Omental fat pad (tissue), 4 donors: ENCODE data around the gene FLT1. TPM values are rescaled to one million over a fixed set of nuclear protein-coding genes. Genes with fewer than 3 reads are reported as not detected.

ENCODE experiments used
- ATAC-seq: fragments of 150-250 bp; one replicate; pipeline ENCODE4 v1.9.1; 2016; ENCODE audit warnings: mild to moderate bottlenecking, moderate library complexity; ENCODE audit not compliant: low FRiP score
- DNase-seq: peaks from one replicate; pipeline ENCODE4 v3.0.0-alpha.2; 2019; ENCODE audit warnings: low spot score
- total RNA-seq, 4 donors: library from RNA; depleted of rRNA; stranded (reverse); fragments of >200 nt; gene quantifications; one replicate each; pipeline ENCODE4 v1.1.0, GENCODE V29; 2016
- TF ChIP-seq, protein P1 (sequence below), 3 donors: fragments of 450-650 bp; IDR thresholded peaks; one replicate each; pipeline ENCODE4 v1.5.1; 2016 to 2017; ENCODE audit warnings: antibody characterized with exemption in 3 of 3, mild to moderate bottlenecking in 3 of 3, moderate library complexity in 2 of 3

Gene FLT1
- total RNA-seq, 4 donors from 2014 or later = 24.8 to 210 (median 65.7) TPM

DNA sequence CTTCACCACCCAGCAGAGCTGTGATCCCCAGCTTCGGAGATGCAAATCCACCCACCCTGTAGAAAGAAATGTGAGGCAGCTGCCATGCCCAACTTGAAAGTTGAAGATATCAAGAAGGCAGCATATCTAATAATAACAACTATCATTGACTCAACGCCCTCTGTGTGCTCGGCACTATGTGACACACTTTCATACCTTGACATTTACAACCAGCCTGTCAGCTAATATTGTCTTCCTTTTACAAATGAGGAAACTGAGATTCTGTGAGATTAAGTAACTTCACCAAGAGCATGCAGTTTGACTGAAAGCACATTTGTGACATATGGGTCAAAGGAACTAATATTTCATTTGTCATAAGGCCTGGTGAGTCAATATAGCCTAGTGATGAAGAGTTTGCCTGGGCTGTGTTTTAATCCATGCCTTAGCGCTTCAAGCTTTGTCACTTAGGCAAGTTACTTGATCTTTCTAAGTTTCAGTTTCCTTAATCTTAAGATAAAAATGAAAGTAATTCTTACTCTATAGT lies 137.0 kb downstream of the FLT1 start:
- DNase-seq = no peak
- TF ChIP-seq, protein P1, sequence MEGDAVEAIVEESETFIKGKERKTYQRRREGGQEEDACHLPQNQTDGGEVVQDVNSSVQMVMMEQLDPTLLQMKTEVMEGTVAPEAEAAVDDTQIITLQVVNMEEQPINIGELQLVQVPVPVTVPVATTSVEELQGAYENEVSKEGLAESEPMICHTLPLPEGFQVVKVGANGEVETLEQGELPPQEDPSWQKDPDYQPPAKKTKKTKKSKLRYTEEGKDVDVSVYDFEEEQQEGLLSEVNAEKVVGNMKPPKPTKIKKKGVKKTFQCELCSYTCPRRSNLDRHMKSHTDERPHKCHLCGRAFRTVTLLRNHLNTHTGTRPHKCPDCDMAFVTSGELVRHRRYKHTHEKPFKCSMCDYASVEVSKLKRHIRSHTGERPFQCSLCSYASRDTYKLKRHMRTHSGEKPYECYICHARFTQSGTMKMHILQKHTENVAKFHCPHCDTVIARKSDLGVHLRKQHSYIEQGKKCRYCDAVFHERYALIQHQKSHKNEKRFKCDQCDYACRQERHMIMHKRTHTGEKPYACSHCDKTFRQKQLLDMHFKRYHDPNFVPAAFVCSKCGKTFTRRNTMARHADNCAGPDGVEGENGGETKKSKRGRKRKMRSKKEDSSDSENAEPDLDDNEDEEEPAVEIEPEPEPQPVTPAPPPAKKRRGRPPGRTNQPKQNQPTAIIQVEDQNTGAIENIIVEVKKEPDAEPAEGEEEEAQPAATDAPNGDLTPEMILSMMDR (IDR thresholded peaks at IDR 0.05) = no peak
- ATAC-seq = no peak

DNA sequence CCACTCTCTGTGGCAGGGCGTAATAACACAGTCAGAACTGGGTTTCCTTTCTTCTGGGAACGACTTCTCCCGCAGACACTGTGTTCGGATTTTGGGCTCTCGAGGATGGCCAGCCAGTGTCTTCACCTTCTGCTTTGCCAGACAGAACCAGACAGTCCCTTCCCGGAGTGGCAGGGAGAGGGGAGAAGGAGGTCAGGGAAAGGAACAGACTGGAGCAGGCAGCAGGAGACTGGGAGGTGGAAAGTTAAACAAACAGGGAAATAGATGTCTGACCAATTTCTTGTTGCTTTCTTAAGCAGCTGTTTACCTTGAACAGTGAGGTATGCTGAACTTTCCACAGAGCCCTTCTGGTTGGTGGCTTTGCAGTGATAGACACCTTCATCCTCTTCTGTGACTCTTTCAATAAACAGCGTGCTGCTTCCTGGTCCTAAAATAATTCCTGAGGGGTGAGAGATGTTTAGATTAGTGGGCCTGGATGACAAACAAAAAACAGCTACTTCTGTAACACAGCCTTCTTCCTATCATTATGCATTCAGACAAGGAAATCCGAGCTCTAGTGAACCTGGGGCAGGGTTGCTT lies 137.6 kb downstream of the FLT1 start:
- no peak for DNase-seq

DNA sequence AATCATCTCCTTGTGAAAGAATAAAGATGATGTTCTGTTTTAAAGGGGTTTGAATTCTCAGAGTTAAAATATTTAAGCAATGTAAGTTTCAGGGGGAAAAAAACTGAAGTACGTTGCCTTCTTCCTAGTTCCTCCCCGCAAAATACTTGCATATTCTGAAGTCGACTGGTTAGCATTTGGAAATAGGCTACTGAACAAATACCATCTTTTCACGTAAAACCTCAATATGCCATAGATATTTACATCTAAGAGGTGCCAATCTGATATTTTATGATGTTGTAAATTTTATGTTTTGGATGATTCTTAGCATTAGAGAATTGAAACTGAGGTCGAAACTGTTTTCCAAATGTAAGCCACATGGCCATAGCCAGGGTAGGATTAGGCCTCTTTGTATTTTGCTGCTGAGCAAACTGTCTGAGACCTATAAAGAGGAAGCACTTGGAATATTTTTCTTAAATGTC lies 138.3 kb downstream of the FLT1 start:
- no peak for DNase-seq

More for the DNA sequence above, 137.6 kb downstream of the FLT1 start:
- TF ChIP-seq, protein P1 (IDR thresholded peaks at IDR 0.05) = no peak
- ATAC-seq = no peak

DNA sequence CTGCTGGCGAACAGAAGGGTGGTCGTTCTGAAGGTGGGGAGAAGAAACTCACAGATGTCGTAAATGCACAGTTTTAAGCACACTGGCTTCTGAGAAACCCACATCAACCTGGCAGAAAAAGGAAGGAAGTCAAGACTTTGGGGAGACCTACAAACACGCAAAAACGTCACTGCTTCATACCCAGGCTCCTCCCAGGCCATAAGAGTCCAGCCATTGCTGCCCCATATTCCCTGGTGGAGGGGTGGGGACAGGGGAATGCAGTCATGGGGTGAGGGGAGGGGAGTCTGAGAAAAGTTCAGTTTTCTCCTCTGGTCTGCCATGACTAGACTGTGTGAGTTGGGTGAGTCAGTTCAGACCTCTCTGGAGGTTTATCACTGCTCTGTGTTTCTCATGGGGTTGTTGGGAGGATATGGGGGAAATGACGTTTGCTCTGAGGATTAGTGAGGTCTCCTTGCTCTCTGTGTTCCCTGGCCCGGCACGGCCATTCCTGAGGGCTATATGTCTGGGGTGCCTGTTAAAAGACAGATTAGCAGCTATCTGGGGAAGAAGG lies 139.0 kb downstream of the FLT1 start:
- no peak for ATAC-seq
- TF ChIP-seq, protein P1 (IDR thresholded peaks at IDR 0.05) = no peak
- no peak for DNase-seq

More for the DNA sequence above, 138.3 kb downstream of the FLT1 start:
- TF ChIP-seq, protein P1 (IDR thresholded peaks at IDR 0.05) = no peak
- ATAC-seq = no peak

DNA sequence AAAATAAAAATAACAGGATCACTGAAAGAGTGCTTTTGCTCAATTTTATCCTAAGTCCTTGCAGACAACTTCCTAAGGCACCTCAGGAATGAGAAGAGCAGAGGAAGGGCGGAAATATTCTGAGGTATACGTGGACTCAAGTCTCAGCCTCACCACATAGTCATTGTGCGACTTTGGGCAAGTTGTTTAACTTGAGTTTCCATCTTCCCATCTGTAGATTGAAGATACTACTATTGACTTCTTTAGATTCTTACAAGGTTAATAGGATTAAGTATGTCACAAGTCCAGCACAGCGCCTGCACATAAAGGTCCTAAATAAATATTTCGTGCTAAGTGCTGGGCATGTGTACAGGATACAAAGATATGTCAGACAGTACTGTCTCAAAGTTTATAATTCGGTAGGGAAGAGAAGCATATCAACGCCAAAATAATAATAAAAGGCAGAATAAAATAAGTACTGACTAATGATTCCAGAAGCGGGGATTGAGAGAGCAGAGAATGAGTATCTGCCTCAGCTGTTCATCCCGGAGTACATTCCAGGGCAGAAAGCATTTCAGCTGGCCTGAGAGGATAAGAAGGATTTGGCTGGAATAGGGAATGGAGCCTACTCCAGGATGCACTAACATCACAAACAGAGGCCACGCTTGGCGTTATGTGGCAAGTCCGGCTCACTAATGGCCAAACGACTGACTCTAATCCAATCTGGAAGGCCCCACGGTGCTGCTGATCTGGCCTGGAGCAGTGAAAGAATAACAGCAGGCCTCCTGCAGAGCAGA lies 139.7 kb downstream of the FLT1 start:
- no peak for DNase-seq
- TF ChIP-seq, protein P1 (IDR thresholded peaks at IDR 0.05) = no peak
- no peak for ATAC-seq

DNA sequence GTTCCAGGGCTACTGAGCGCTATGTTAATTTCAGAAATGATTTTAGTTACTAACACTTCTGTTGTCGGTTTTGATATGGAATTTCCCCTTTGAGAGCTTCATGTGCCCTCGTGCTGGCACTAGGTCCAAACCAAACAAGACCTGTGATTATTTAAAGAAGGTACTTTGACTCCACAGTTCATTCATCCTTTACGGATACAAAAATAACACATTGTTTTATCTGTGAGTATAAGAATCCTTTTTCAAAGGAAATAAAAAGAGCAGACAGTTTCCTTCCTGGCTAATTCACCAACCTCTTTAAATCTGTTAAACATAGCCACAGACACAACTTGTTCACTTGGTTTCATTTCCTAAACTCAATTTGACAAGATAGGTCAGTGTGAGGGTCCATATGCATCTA lies 141.2 kb downstream of the FLT1 start:
- ATAC-seq = no peak
- no peak for DNase-seq
- TF ChIP-seq, protein P1 (IDR thresholded peaks at IDR 0.05) = no peak
